GDM1 (cell line): ENCODE measurements around the gene TSPAN6.
A peak's percentile ranks its signal among the peaks of the same experiment; 100 is the strongest.

Source experiments
- DNase-seq: peaks from one replicate; lab custom pipeline; 2025; lab: John Stamatoyannopoulos, UW

TSPAN6 gene, protein sequence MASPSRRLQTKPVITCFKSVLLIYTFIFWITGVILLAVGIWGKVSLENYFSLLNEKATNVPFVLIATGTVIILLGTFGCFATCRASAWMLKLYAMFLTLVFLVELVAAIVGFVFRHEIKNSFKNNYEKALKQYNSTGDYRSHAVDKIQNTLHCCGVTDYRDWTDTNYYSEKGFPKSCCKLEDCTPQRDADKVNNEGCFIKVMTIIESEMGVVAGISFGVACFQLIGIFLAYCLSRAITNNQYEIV

DNA sequence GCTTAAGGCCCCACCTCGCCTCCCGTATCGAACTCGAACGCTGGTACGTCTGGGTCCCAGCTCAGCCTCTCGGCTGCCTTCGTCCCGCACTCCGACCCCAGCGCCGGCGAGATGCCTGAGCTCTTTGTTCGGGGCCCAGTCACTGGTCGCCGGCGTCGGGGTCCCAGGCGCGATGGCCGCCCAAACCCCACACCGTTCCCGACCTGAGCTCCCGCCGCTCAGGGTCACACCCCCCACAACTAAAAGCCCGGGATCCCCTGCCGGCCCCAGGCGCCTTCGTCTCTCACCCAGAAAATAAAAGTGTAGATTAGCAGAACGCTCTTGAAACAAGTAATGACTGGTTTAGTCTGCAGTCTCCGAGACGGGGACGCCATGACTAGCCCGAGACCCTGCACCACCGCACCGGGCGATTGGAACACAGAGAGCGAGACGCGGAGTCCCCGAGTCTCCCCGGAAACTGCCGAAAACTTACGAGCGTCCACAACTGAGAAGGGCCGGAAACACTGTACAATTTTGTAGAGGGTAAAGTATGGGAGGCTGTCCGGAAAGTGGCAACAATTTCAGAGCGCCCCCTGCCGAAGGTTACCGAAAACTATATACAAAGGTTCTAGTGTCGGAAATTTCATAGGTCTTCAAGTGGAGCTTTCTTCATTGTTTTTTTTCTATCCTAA, at the start of gene TSPAN6:
TSPAN6 (minus strand) TSS at position 486 of the 671 bp plus-strand sequence; CDS start at position 374, 112 bp downstream.
- no peak for DNase-seq

DNA sequence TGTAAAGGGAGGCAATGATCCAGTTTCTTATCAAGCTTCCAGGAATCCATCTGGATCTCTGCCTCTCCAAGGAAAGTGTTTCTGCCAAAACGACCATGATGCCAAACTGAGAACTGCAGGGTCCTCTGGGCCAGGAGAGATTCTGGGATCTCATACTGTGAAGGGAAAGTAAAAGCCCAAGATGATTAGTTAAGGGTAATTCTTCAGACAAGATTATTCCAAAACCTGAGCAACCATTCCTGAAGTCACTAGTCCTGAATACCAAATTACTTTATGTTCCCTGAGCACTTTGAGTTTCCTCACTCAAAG, 49.3 kb upstream of the TSPAN6 start:
- DNase-seq: no peak

DNA sequence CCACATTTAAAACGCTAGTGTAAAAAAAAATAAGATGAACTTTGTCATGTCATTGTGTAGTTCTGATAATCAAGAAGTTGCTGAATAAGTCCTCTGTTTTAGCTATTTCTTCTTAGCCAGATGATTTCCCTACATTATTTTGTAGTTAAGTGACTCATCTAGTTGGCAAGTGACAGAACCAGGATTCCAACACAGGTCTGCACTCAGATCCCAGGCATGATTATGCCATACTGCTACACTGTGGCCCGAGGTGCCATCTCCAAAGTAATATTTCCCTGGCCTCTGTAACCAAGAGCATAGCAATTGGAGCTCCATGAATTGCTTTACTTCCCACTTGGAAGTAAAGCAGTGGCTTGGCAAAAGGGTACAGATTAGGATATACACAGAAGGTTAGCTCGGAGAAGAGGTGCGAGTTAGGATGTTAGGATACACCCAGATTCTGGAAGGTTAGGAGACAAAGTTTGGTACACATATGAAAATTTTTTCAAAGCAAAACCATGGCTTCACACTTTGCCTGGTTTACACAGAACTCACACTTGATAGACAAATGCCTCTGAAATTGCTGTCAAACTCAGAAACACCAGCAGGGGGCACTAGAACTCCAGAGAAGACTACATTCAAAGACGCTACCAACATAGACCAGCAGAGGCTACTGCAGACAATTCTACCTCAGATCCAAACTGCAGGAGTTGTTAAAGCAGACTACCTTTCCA, 48.8 kb upstream of the TSPAN6 start:
- peak; percentile 55 for DNase-seq

DNA sequence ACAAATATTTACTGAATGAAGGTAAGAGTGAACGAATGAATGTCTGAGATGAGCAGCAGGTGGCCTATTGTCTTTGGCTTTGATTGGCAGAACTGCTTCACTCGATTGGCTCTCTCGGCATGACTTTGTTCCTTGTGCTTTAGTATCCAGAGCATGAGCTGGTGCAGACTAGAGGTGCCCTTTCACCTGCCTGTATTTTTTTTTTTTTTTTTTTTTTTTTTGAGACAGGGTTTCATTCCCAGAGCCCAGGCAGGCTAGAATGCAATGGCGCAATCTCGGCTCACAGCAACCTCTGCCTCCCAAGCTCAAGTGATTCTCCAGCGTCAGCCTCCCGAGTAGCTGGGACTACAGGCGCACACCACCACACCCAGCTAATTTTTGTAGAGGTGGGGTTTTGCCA, 46.3 kb upstream of the TSPAN6 start:
- DNase-seq: no peak

DNA sequence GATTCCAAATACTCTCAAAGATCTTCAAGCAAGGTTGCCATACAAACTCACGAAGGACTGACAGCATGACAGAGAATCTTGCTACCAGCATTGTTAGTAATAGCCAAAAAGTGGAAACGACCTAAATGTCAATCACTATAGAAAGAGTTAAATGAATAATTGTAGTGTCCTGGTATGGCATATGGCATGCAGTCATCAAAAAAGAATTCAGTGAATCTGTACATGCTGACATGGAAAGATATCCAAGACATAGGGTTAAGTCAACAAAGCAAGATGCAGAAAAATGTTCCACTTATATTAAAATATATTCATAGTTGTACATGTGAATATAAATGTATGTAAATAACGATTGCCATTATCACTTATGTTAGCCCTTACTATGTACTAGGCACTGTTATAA, 45.0 kb upstream of the TSPAN6 start:
- DNase-seq: no peak

DNA sequence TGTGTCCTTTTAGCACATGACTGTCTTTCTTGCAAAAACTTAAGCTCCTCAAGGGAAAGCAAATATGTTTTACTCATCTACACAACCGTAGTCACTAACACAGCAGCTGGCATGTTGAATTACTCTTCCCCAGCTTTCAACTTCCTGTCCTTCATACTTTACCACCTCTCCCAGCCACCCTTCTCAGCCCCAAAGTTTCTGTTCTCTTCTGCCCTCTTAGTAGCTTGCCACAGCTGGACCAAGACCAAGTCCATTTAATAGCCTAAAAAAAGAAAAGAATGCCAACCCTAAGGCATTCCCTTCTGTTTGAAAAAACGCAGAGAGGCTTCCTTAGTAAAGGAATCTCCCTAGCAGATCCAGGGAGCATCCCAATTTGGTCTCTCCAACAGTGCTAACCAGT, 44.1 kb upstream of the TSPAN6 start:
- no peak for DNase-seq

DNA sequence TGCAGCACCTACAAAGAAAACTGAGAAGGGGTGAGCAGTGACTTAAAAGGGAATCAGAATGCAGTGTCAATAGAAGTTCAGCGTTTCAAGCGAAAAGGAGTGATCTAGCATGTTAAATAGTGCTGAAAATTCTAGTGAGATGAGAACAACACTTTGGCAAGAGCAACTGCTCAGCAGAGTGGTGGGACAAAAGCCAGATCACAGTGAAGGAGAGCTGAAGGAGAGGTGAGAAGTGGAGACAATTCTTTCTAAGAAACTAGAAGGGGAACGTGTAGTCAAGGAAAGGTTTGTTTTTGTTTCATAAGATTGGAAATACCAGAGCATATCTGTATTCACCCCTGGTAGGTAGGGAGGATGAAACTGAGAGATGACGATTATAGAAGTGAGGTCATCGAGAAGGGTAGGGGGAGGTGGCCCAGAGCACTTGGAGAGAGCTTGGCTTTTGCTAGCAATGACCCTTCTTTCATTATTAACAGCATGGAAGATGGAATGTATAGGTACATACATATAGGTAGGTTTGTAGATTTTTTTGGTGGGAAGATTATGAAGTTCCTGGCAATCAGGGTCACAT, 41.1 kb upstream of the TSPAN6 start:
- no peak for DNase-seq

DNA sequence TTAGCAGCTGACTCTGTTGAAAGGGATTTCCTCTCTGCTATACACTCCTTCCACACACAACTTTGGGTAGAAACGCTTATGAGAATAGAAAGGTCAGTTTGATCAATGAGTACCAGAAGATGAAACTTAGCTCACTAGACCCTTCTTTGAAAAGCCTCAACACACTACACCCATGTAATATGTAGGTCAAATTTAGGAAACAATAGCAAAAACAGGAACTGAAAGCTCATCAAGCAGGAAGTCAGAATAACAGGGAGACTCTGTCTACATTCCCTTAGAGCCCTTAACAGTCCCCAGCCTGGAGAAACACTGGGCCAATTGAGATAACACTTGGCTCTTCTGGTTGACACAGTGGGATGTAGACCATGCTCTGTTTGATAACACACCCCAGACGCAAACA, 38.1 kb upstream of the TSPAN6 start:
- no peak for DNase-seq

DNA sequence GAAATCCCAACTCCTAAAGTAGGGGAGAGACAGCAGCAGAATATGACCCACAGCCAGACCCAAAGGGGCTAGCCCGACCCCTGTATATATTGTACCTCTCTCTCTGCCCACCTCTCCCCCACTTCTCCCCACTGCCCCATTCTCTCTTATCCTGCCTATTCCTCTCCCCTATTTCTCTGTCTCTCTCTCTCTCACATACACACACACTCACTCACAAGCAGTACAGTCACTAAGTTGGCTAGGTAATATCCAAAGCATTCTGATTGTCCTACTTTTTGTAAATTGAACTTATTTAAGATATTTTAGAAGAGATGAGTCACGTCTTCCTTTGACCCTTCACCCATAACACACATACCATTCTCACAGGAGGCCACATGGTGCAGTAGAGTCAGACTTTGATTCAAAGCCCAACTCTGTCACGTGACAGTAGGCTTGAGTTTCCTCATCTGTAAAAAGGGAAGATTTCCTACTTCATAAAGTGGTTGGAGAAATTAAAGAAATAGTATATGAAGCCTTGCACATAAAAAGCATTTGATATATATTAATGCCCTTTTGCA, 36.9 kb upstream of the TSPAN6 start:
- no peak for DNase-seq

DNA sequence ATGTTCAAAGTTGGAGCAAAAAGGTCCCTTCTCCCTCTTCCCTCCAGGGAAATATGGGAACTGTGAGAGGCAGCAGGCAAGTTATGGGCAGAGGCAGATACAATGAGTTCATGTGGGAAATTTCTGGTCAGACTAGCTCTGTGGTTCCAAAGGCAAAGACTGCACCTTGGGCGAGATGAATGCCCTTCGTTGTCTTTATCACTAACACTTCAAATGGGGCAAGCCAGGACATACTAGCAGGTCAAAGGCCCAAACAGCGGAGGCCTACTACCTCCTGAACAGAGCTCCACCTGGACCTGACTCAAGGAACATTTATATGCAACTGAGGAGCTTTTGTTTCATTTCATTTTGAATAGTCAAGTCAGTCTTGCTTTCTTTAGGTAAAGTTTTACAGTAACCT, 36.4 kb upstream of the TSPAN6 start:
- no peak for DNase-seq

DNA sequence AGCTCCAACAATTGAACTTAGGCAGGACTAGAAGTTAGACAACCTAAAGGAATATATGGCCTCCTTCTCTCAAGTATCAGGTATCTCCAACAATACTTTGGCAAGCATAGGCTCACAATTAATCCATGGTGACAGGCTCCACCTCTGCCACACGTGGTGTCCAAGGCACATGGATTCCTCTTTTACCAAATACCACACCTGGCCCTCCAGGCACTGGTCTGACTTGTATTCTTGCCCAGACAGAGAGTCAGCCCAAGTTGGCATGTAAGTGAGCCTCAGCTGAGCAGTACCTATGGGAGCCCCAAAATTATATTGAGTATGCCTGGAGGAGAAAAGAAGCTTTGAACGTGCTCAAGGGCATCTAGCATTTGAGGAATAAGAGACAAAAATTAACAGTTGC, 27.0 kb upstream of the TSPAN6 start:
- DNase-seq: no peak

DNA sequence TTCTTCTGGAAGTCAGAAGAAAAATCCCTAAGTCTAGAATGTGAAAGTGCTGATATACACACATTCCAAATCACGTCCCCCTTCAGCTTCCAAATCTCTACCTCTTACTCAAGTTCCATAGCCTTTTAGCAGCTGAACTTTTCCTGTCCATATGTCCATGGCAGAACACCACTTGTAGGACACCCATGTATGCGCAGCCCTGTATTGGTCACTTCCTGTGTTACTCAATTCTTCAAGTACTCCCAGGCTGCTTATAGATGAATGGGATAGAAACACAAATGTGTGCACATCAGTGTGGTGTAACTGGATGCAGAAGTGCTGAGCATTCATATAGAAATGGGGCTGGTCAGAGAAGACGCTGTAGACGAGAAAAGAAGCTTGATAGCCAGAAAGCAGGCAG, 26.2 kb upstream of the TSPAN6 start:
- no peak for DNase-seq

DNA sequence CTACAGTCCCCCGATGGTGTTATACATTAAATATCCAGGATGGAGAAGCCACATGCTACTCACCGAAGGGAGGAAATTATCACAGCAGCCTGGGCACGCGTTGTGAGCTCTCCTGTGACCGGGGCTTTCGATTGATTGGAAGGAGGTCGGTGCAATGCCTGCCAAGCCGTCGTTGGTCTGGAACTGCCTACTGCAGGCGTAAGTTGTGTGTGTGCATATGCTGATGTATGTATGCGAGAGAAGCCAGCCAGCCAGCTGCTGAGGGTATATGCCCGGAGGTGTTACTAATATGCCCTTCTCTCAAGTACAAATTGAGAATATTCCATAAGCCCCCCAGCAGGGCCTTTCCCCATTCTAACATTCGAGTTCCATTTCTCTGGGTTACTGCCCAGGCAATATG, 25.6 kb upstream of the TSPAN6 start:
- no peak for DNase-seq

DNA sequence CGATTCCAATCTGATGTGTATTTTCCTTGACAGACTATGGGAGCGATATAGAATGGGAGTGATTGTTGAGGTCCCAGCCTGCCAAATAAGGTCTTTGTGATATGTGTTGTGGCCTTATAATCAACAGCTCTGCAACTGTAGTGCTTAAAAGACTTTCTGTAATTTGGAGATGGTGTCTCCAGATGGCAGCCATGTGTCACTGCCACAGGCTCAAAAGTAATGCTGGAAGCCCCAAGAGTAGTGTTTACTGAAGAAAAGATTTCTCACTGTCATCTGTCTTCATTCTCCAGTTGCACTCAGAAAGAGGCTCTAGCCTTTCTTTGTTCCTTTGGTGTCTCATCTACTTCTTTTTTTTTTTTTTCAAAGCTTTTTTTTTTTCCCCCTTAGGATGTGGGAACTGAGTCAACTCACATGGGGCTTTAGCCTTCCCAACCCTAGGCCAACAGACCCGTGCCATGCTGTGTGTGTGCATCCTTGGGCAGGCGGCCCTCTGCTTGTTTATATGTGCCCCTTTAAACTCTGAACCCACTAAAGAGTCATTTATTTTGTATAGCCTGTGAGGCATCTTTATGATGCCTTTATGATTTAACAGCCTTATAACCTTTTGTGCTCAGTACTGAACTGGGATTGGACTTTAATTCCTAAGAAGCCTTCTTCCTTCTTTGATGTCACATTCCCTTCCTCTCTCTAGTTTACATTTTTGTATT, 23.0 kb upstream of the TSPAN6 start:
- no peak for DNase-seq

DNA sequence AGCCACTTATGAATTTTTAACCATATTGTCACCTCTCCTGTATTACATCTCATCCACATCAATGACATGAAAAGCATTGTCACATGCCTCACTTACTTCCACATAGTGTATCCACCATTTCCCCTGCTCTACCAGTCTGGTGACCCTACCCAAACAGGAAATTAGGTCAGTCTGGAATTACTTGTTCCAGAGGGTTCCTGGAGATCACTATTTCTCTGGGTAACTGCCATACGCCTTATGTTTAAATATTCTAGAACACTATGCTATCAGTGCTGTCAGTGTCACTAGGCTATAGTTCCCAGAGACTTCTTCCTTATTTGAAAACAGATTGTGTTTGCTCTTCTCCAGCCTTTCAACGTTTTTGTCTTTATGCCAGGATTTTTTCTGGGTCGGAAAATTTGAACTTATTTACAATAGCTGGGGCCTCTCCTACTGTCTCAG, 22.4 kb upstream of the TSPAN6 start:
- no peak for DNase-seq

DNA sequence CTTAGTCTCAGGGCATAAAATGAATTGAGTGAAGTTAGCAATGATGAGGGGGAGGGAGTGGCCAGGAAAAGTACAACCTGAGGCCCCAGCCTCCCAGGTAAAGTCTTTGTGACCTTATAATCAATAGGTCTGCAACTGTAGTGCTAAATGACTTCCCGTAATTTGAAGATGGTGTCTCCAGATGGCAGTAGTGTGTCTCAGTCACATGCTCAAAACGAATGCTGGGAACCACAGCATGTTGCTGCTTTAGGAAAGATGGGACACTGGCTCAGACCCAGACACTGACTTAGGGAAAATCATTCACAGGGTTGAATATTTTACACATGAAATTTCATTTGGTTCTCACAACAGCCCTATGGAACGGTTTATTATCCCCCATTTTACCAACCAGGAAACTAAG, 17.7 kb upstream of the TSPAN6 start:
- DNase-seq: no peak

DNA sequence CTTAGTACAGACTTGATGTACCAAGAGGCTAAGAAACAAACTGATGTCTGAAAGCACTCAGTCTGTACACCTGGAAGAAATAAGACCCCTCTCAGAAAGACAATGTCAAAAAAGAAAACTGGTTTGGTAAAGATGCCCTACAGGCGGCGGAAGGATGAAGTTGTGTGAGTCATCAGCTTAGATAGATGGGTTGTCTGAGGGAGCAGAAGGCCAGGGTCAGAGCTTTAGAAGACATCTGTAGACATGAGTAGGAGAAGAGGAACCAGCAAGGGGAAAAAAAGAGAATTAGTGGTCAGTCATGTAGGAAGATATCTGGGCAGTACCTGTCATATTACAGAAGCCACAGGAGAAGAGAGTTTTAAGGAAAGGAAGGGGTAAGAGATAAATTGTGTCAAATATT, 15.7 kb upstream of the TSPAN6 start:
- DNase-seq: no peak

DNA sequence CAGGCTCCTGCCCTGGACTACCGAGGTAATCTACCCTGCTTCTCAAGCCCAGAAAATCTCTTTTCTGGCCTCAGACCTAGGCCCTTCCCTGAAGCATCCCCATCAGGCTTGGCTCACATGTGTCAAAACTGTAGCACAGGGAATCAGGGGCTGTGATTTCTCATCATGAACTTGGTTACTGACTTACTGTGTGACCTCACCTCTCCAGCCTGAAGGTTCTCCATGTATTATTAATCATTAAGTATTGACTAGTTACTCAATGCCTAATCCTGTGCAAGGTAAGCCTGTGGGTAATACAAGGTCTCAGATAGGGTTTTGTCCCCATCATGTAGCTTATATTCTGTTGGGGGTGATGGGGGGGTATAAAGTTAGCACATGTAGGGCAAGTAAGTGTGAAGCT, 14.2 kb upstream of the TSPAN6 start:
- no peak for DNase-seq

DNA sequence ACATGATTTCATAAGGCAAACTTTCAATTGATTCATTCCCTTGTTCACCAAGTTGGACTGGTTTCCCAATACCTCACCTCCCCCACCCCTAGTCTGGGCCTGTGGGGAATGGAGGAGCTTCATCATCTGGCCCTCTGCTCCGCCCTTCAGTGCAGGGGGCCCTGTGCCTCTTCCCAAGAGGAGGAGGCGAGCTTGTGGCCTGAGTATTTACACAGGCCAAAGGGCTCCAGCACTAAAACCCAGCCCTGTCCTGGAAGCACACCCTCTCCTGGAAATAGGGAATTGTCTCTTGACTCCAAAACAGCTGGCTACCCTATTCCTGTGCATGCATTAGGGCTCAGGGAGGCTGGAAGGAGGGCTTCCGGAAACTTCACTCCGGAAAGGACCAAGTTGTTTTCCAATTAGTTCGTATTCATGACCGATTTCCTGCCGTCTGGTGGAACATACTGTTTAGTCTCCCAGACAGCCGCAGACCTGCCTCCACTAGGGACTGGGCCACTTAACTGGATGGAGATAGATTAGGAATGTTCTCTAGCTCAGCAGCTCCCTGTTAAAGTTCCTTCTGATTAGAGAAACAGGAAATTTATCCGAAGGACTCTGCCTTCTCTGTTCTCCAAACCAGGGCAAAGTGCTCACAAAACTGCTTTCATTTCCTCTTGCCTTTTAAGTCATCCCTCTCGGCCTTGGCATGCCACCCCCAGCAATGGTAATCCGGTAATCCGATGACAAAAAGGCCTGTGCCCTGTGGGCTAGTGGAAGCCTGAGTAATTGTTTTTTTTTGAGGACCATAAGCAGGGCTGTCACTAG, 13.1 kb upstream of the TSPAN6 start:
- DNase-seq: no peak

DNA sequence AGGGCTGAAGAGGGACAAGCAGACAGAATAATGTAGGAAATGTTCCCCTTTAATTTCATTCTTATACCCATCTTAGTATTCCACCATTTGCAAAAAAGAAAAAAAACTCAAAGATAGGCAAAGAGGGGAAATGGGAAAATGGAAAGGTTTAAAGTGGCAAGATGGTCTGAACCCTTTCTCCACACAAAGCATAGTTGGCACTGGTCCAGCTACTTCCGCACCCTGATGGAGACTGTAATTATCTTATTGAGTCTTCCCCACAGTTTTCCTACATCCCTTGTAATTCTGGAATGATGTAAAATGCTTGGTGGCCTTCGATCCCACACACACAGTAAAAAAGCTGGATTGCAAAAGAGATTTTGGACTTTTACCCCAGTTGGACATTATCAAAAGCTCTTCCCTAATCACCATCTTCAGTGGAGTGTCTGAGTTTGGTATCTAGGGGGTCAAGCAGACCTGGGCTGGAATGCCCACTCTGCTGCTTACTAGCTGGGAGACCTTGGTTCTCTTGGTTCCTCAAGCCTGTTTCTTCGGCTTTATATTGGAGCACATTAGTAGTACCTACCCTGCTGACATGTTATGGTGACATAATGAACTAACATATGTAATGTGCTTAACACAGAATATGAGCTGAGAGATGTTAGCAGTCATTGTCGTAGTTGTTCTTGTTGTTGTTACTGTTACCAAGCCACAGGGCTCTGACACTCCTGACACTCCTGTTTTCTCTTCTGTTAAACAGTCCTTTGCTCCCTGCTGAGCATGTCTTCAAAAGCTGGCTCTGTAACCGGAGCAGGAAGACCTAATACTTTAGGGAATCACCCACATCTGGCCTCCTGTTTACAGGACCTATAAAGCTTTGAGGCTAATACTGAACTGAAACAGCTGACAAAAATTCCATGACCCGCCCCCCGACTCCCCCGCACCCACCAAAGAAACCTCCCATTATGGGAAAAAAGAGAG, 12.1 kb upstream of the TSPAN6 start:
- no peak for DNase-seq
